WTC11 (cell line): Measurements from ENCODE around the gene B4GALNT3. TPM values are rescaled to one million over a fixed set of nuclear protein-coding genes. Genes with fewer than 3 reads are reported as not detected.

Experiments
- ARID4B ChIP-seq: sonication (generic); formaldehyde crosslinking; IDR thresholded peaks from 2 replicates; pipeline ENCODE4 v1.8.0; 2023; ENCODE audit warnings: missing genetic modification reagents, mild to moderate bottlenecking, borderline replicate concordance
- CREB1 ChIP-seq: sonication (generic); formaldehyde crosslinking; IDR thresholded peaks from 2 replicates; pipeline ENCODE4 v1.8.0; 2023; ENCODE audit warnings: mild to moderate bottlenecking, missing genetic modification reagents
- CREM ChIP-seq: sonication (generic); formaldehyde crosslinking; IDR thresholded peaks from 2 replicates; pipeline ENCODE4 v1.8.1; 2022; ENCODE audit warnings: mild to moderate bottlenecking, missing genetic modification reagents, moderate library complexity
- CTCF ChIP-seq: fragments of 200-600 bp; IDR thresholded peaks from 2 replicates; pipeline ENCODE4 v1.8.0; 2022; ENCODE audit warnings: antibody characterized with exemption
- ERG ChIP-seq: fragments of 250-450 bp; sonication (Bioruptor Pico); IDR thresholded peaks from 2 replicates; pipeline ENCODE4 v1.8.0; 2021; ENCODE audit warnings: mild to moderate bottlenecking
- ESRRA ChIP-seq: sonication (generic); formaldehyde crosslinking; IDR thresholded peaks from 2 replicates; pipeline ENCODE4 v1.8.1; 2022; ENCODE audit warnings: mild to moderate bottlenecking, missing genetic modification reagents, borderline replicate concordance
- FOXK1 ChIP-seq: sonication (generic); formaldehyde crosslinking; IDR thresholded peaks from 2 replicates; pipeline ENCODE4 v1.8.0; 2022; ENCODE audit warnings: mild to moderate bottlenecking, moderate library complexity, missing genetic modification reagents
- FOXP1 ChIP-seq: sonication (generic); formaldehyde crosslinking; IDR thresholded peaks from 2 replicates; pipeline ENCODE4 v1.8.0; 2022; ENCODE audit warnings: missing genetic modification reagents, mild to moderate bottlenecking, moderate library complexity, borderline replicate concordance
- GRHL2 ChIP-seq: fragments of 250-450 bp; sonication (Bioruptor Pico); IDR thresholded peaks from 2 replicates; pipeline ENCODE4 v1.8.0; 2022; ENCODE audit warnings: mild to moderate bottlenecking, moderate library complexity; ENCODE audit not compliant: insufficient replicate concordance, severe bottlenecking
- IRF1 ChIP-seq: sonication (generic); formaldehyde crosslinking; IDR thresholded peaks from 2 replicates; pipeline ENCODE4 v1.8.0; 2023; ENCODE audit warnings: missing genetic modification reagents
- MAX ChIP-seq: sonication (generic); formaldehyde crosslinking; IDR thresholded peaks from 2 replicates; pipeline ENCODE4 v1.8.0; 2022; ENCODE audit warnings: mild to moderate bottlenecking, missing genetic modification reagents
- MYBL2 ChIP-seq: sonication (generic); formaldehyde crosslinking; IDR thresholded peaks from 2 replicates; pipeline ENCODE4 v1.8.1; 2023; ENCODE audit warnings: mild to moderate bottlenecking, moderate library complexity, missing genetic modification reagents
- OVOL2 ChIP-seq: fragments of 250-450 bp; sonication (Bioruptor Pico); IDR thresholded peaks from 2 replicates; pipeline ENCODE4 v1.9.0; 2021; ENCODE audit warnings: mild to moderate bottlenecking, borderline replicate concordance
- PRRX2 ChIP-seq: fragments of 250-450 bp; sonication (Bioruptor Pico); IDR thresholded peaks from 2 replicates; pipeline ENCODE4 v1.8.0; 2021; ENCODE audit warnings: mild to moderate bottlenecking
- SOX15 ChIP-seq: fragments of 250-450 bp; sonication (Bioruptor Pico); IDR thresholded peaks from 2 replicates; pipeline ENCODE4 v1.9.0; 2021; ENCODE audit warnings: mild to moderate bottlenecking
- USF2 ChIP-seq: sonication (generic); formaldehyde crosslinking; IDR thresholded peaks from 2 replicates; pipeline ENCODE4 v1.8.1; 2023; ENCODE audit warnings: mild to moderate bottlenecking, missing genetic modification reagents, moderate library complexity
- ZBTB43 ChIP-seq: sonication (generic); formaldehyde crosslinking; IDR thresholded peaks from 2 replicates; pipeline ENCODE4 v1.8.1; 2023; ENCODE audit warnings: mild to moderate bottlenecking, missing genetic modification reagents
- ZNF121 ChIP-seq: sonication (generic); formaldehyde crosslinking; IDR thresholded peaks from 2 replicates; pipeline ENCODE4 v1.8.0; 2023; ENCODE audit warnings: missing genetic modification reagents
- ZNF138 ChIP-seq: sonication (generic); formaldehyde crosslinking; conservative IDR thresholded peaks from 2 replicates; pipeline ENCODE4 v1.8.1; 2022; ENCODE audit warnings: mild to moderate bottlenecking, moderate library complexity, missing genetic modification reagents
- ZNF317 ChIP-seq: sonication (generic); formaldehyde crosslinking; IDR thresholded peaks from 2 replicates; pipeline ENCODE4 v1.8.1; 2023; ENCODE audit warnings: low read depth, mild to moderate bottlenecking, moderate library complexity, missing genetic modification reagents, borderline replicate concordance
- ZNF512 ChIP-seq: sonication (generic); formaldehyde crosslinking; IDR thresholded peaks from 2 replicates; pipeline ENCODE4 v1.8.1; 2022; ENCODE audit warnings: missing genetic modification reagents, borderline replicate concordance
- ZNF671 ChIP-seq: fragments of 250-450 bp; sonication (Bioruptor Pico); IDR thresholded peaks from 2 replicates; pipeline ENCODE4 v1.8.0; 2021; ENCODE audit warnings: mild to moderate bottlenecking
- total RNA-seq: library from RNA; stranded (reverse); gene quantifications from 3 replicates; pipeline ENCODE4 v1.2.3, GENCODE V29; 2021

Gene B4GALNT3
- total RNA-seq, 1 experiment from 2014 or later = 19.0 TPM

GRCh38 chr12:575948-576614, 116.3 kb downstream of the B4GALNT3 start (continued):
- no peak for TF ChIP-seq PRRX2 (CRISPR knock-in tag)
- peak; percentile 36; the same call in 1 of the 2 replicates for TF ChIP-seq CREM
- 0 out of 2 replicates have a peak, but pooled peaks have one; percentile 54 for TF ChIP-seq ZNF138 (CRISPR knock-in tag)
- TF ChIP-seq FOXP1 (CRISPR knock-in tag) = peak; percentile 74; the same call in 1 of the 2 replicates
- TF ChIP-seq SOX15 (CRISPR knock-in tag) = no peak
- no peak for TF ChIP-seq GRHL2 (CRISPR knock-in tag)
- 0 out of 2 replicates have a peak, but pooled peaks have one; percentile 73 for TF ChIP-seq MYBL2 (CRISPR knock-in tag)
- TF ChIP-seq CREB1 = 0 out of 2 replicates have a peak, but pooled peaks have one; percentile 32
- no peak for TF ChIP-seq ZNF512 (CRISPR knock-in tag)
- TF ChIP-seq ZBTB43 (CRISPR knock-in tag) = 0 out of 2 replicates have a peak, but pooled peaks have one; percentile 74
- no peak for TF ChIP-seq ESRRA (CRISPR knock-in tag)
- TF ChIP-seq USF2 = peak; percentile 91
- 0 out of 2 replicates have a peak, but pooled peaks have one; percentile 15 for TF ChIP-seq ERG (CRISPR knock-in tag)
- 0 out of 2 replicates have a peak, but pooled peaks have one; percentile 60 for TF ChIP-seq IRF1
- TF ChIP-seq CTCF = peak; percentile 99
- peak; percentile 98 for TF ChIP-seq MAX (CRISPR knock-in tag)
- TF ChIP-seq ZNF671 (CRISPR knock-in tag) = no peak
- TF ChIP-seq ZNF317 (CRISPR knock-in tag) = 0 out of 2 replicates have a peak, but pooled peaks have one; percentile 14
- TF ChIP-seq ARID4B = no peak
- TF ChIP-seq ZNF121 = no peak
- 0 out of 2 replicates have a peak, but pooled peaks have one; percentile 44 for TF ChIP-seq FOXK1 (CRISPR knock-in tag)
- TF ChIP-seq OVOL2 (CRISPR knock-in tag) = no peak
